SKM-1 treated with dmso at 0.1 percent for 144 hours (cell line): Measurements from ENCODE around the gene HBP1.
"Not testable (repeated sequence)": the region's sequence is repeated elsewhere in the genome, so short reads cannot be mapped to it uniquely, and the experiment has no call there.

Experiments
- DNase-seq: peaks from one replicate; lab custom pipeline; 2025; ENCODE audit not compliant: unreplicated experiment; lab: John Stamatoyannopoulos, UW

HBP1 gene

DNA sequence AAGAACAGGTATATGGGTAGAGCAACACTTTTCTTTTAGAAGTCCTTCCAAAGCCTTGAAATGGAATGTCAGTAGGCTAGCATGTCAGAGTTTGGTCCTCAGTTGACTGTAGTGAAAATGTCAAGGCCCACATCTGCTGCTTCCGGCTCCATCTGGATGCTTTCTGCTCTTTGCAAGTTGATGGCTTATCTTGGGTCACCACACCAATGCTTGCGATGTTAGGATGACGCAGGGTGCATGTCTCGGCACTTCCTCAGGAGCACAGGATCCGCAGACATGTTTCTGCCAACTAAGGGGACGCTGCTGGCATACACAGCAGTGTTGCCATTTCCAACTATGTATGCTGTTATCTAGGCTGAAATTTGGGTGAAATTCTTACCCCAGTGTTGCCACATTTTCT is 14.0 kb upstream of the HBP1 start:
- no peak for DNase-seq

DNA sequence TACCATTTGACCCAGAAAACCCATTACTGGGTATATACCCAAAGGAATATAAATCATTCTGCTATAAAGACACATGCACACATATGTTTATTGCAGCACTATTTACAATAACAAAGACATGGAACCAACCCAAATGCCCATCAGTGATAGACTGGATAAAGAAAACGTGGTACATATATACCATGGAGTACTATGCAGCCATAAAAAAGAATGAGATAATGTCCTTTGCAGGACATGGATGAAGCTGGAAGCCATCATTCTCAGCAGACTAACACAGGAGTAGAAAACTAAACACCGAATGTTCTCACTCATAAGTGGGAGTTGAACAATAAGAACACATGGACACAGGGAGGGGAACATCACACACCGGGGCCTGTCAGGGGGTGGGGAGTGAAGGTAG is 13.1 kb upstream of the HBP1 start:
- DNase-seq, result not testable (repeated sequence)

DNA sequence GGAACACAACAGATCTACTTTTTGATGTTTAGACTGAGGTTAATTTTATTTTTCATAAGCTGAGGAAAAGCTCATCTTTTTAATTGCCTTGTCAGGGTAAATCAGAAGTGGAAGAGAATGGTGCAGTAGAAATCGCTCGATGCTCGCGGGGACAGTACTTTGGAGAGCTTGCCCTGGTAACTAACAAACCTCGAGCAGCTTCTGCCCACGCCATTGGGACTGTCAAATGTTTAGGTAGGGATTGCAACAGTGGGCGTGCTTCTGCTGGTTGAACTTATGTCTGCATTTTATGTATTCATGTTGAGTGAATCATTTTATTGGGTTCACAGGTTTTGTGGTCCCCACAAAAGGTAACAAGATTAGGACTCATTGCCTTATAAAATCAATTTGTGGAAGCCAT is 11.7 kb upstream of the HBP1 start:
- DNase-seq, result no peak

DNA sequence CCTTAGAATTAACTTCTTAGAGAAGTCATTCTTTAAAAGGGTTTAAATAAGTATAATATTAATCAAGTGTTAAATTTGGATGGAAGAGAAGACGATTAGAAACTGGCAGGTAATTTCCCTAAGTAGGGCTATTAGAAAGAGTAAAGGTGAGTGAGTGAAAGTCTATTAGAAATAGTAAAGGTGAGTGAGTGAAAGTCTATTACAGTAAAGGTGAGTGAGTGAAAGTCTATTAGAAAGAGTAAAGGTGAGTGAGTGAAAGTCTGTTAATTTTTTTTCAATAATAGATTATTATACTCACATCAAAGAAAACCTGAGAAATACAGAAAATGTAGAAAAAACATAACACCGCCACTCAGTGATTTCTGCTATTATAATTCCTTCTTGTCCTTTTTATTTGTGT is 10.8 kb upstream of the HBP1 start:
- no peak for DNase-seq

DNA sequence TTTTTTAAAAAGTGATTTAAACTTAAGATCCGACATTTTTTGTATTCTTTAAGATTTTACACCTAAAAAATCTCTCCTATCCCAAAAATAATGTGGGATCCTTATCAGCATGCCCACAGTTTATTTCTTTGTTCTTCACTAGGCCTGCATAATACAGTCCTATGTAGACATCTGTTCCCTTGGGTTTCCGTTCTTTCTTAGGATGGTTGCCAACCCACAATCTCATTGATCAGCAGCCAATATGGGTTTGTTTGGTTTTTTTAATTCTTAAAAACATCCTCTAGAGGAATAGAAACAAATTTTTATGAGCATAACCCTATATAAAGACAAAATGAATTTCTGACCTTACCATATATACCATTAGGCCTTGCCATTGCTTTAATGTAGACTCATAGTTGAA is 8.4 kb upstream of the HBP1 start:
- no peak for DNase-seq

DNA sequence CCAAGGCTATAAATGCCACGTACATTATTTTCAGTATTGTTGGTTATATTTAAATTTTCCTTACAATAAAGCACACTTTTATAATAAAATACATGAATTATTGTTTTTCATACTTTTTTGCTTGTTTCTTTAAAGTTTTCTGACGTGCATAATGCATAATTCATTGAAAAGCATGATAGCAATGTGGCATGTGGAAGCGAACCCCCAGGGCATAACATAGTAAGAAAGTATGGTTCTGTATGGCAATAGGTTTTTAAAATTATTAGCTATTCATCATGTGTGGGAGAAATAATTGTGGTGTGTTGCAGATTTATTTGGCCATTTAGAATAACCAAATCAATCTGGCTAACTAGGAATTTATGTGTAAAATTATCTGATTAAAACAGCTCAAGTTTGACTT is 7.4 kb upstream of the HBP1 start:
- no peak for DNase-seq

DNA sequence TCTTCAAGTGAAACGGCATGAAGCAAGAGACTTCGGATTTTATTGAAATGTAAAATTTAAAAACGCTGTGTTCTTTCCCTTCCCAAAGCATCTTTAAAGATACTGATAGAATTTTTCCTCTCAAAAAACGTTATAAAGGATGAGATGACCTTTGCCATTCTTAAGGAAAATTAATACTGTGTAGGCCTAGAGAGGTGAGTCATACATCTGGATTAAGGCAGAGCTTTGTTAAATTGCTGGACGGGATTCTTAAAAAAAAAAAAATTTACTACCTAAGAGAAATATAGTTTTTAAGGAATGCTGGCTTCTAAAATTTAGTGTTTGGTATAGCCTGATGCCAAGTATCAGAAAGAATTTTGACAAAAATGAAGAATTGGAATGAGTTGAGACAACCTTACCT is 6.3 kb upstream of the HBP1 start:
- no peak for DNase-seq

DNA sequence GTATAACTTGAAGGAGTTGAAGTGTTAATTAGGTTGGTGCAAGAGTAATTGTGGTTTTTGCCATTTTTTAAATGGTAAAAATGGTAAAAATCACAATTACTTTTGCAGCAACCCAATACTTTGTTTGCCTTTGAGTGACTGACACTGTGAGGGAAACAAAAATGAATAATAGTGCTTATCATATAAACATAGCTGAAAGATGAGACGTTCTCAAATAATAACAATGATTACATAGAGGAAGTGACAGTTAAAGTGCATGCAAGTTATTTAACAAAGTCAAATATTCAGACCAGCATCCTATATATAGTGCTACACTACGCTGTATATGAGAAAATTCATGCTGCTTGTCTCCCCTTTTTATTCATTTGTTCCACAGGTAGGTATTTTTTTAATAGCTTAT is 4.7 kb upstream of the HBP1 start:
- DNase-seq, result no peak

DNA sequence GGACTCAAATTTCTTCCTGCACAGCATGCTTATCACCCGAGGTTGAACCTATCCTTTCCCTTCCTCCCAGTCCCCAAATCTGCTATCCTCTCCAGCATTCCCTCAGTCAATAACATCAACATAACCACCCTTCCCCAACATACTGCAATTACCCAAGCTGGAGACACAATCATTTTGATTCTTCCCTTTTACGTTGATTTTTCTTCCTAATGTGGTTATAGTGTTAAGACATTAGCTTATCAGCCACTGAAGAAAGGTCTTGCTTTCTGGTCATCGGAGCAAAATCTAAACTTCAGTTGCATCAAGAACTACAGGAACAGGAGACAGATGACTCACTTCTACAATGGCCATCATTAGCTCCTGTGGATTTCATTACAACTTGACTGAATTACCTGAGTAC is 3.5 kb upstream of the HBP1 start:
- DNase-seq, result no peak

DNA sequence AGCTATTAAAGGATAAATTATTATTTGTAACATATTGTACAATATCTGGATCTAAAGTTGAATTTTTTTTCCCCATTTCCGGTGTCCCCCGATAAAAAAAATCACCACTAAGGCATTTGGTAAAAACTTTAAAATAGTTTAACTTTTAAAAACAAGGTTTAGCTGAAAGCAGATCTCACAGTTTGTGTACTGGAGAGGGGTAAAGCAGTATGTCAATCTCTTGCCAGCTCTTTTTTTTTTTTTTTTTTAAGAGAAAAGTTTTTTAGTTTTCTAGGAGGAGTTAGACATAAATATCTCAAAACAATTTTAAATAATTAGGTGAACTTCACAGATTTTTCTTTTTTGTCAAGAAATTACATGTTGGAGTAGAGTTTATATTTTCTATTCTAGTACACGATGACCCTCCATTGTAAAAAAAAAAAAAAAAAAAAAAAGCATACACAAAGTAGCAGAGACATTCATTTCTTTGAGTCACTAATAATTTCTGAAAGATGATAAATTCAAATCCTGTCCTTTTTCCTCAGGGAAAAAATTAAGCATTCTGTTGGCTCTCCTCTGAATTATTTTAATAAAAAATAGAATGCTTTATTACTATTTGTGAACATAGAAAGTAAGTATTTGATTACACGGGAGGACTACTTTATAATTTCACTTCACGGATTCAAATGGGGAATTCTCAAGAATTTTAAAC is 1.9 kb upstream of the HBP1 start:
- no peak for DNase-seq

DNA sequence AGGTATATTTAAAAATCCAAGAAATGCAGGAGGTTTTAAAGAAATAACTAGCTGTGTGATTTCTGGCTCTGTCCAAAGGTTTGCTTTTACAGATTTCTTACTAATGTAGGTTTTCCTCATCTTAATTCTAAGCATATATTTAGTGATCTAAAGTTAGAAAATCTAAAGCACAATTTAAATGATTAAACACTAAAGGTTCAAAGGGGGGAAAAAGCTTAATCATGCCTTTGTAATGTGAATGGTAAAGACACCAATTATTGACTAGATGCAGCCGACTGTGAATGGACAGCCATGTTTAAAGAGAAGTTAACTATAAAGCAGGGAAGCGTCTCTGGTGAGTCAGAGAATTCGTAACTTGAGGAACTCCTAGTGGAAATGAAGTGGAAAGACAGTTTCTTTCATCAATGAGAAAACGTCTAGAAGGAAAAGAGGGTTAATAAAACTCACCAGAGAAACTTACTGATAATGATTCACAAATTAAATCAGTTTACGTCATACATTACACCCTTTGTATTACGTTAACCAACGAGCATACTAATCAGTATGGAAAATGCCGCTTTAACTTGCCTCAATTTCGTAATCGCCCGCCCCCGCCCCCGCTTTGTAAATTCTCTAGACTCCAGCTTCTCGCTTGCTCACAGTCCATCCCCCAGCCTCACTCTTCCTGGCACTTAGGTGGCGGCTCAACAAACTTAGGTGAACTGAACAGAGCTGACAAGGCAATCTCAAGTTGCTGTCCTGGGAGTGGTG is 1.1 kb upstream of the HBP1 start:
- peak; percentile 71 for DNase-seq

DNA sequence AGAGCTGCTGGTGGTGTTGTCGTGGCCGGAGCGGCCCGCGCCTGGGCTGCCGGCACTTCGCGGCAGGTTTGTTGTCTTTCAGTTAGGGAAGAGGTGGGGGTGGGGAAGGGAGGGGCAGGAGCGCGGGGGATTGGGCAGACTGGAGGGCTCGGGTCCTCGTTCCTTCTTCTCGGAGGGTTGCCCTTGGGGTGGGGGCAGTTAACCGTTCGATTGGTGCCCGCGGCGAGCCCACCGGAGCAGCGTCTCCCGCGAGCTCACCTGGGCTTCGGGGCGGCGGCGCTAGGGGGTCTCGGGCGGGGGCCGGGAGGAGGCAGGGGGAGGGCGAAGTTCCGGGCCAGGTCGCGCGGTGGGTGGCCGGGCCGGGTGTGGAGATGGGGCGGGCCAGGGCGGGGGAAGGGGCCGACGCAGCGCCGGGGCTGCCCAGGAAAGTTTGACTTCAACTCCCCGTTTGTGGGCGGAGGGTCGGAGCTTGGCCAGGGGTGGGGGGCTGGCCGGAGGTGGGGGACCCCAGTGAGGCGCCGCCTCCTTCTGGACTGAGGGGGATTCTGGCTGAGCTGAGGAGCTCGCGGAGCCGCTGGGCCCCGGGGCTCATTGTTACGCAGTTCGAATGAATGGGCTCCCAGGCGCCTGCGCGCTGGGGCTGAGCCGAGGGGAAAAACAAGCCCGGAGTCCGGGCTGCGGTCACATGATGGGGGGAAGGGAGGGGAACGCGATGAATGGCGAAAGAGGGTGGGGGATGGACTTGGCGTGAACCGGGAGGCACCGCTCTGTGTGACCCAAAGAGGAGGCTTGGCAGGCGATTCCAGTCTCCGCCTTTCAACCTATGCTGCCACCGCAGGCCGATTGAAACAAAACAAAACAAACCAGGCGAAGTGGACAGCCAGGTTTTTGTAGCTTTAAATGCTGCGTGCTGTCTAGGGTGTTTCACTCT is 582 bp downstream of the HBP1 start:
- peak; percentile 92 for DNase-seq

DNA sequence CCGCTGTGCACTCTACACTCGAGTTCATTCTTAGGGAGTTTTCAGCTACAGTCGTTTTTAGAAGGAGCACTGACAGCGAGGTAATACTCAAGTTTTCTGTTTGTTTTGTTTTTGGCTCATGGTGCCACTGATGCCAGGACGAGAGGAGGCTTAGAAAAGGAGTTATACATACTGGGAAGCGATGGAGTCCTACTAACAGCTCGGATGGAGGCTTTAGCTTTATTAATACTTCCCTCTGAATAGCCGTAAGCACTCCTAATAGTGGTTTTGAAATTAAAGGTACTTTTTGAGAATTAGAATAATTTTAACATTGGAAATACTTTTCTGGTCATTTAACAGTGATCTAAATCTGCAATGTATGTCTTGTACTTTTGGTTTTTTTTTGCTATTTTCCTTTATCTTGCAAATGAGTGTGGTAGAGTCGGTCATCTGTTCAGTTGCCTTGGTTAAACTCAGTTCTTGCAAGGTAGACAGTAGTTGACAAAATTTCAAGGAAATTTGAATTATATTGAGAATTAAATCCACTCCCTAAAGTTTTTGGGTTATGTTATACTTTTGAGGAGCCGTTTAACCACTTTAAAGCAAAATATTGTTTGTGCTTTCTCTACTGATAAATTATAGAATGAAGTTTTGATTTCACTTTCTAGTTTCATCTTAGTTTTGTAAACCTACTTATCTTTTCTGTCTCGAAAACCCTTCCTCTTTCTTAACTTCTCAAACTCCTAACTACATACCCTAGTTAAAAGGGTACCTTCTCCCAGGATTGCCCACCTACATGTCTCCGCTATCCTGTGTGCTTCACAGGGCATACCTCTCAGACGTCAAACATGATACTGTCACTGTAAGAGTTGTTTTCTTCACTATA is 1.5 kb downstream of the HBP1 start:
- no peak for DNase-seq

DNA sequence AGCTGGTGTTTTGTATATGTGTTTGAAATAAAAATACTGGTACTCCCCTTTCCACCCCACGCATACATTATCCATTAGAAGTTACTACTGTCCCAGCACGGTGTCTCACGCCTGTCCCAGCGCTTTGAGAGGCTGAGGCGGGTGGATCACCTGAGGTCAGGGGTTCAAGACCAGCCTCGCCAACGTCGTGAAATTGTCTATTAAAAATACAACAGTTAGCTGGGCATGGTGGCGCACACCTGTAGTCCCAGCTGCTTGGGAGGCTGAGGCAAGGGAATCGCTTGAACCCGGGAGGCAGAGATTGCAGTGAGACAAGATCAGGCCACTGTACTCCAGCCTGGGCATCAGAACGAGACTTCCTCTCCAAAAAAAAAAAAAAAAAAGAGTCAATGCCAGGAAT is 2.7 kb downstream of the HBP1 start:
- DNase-seq, result no peak

DNA sequence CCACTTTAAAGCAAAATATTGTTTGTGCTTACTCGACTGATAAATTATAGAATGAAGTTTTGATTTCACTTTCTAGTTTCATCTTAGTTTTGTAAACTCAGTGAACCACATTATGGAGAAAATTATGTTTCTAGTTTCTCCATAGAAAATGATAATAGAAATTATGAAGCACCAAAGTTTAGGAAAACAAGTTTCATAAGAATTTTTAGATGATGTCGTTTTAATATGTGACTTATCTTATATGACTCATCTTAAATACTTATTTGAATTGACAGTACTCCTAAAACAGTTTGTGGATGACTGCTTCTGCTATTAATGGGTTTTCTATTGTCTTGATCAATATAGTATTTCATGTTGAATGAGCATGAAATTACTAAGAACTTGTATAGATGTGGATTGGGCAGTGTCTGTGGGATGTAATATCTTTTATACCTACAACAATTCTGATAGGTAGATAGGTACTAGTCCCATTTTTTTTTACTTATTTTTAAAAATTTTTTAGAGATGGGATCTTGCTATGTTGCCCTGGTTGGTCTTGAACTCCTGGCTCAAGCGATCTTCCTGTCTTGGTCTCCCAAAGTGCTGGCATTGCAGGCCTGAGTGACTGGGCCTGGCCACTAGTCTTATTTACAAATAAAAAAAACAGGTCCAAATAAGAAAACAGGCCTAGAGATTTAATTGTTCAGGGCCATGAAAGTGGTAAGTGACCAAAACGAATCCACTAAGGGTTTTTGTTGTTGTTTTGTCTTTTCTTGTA is 3.7 kb downstream of the HBP1 start:
- DNase-seq, result no peak

DNA sequence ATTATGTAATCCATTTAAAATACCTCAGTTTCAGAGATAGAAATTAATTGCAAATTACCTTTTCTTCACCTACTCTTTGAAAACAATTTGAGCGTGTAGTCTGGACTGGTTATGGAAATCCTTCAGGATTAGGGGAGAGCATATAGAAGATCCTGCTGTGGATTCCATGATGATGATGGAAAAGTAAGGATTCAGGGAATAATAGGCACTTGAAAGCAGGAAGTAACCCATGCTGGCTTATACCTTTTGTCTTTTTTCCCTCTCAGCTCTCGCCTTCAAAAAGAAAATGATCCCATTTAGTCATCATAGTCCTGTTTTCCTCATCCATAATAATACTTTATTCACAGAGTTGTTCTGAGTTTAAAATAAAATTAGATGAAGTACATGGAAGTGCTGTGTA is 4.4 kb downstream of the HBP1 start:
- no peak for DNase-seq

DNA sequence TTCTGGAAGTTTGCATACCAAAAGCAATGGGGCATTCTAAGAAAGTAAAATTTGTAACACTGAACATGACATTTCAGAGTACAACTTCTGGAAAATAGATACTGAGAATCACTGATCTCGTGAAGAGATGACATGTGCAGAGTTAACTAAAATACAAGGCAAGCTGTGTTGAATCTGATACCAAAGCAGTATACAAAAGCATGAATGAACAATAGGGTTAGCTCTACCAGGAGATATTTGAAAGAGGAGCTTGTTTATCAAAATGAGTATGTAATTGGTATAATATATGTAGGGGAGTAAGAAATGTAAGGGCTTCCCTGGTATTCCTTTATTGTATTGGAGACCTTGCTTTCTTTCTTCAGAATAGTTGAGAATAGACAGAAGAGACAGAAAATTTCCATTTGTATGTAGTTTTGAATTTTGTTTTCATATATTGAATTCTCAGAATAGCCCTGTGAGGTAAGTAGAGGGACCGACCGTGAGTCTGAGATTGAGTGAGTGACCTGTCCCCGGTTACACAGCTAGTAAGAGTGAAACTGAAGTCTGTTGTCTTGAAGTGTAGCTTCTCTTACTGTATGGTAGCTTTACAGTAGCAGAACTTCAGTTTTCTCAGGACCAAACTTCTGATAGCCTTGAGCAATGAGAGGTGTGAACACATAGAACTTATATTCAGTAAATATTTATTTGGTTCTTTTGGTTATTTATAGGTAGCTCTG is 5.0 kb downstream of the HBP1 start:
- no peak for DNase-seq

DNA sequence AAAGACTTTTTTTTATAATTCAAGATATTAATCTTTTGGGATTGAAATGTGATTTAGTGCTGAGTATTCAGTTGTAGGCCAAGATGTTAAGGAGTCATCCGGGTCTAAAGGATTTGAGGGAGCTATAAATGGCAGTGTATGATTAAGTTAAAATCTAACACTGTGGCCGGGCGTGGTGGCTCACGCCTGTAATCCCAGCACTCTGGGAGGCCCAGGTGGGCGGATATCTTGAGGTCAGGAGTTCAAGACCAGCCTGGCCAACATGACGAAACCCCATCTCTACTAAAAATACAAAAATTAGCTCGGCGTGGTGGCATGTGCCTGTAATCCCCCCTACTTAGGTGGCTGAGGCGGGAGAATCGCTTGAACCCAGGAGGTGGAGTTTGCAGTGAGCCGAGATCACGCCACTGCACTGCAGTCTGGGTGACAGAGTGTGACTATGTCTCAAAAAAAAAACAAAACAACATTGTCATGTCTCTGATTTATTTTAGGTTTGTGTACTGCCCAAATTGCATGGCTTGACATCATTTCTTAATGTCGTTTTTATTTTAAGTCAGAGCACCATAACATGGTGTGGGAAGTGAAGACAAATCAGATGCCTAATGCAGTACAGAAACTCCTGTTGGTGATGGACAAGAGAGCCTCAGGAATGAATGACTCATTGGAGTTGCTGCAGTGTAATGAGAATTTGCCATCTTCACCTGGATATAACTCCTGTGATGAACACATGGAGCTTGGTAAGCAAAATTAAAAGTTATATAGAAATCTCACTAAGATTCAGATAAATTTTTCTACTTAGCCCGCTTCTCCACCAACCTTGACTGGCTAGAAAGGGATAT is 10.7 kb downstream of the HBP1 start:
- no peak for DNase-seq

DNA sequence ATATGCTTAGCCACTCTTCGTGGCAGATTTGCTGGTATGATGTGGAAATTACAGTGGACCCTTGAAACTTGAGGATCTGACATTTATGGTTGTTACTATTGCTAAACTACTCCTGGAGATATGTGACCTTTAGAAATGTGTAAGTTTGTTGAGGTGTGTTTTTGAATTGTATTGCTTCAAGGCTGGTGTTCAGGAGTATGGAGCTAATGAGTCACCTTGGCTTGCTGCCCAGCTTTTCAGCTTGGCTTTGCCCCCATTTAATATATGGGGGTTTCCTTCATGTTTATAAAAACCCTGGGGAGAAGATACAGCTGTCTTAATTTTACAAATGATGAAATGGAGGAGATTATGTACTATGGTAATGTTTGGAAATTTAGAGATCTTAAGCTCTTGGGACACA is 11.6 kb downstream of the HBP1 start:
- no peak for DNase-seq
